SU-DHL-6 (cell line): ENCODE measurements around the gene C19orf25.

Experiments used
- CTCF ChIP-seq: fragments of 200-600 bp; sonication (generic); IDR thresholded peaks from one replicate; pipeline ENCODE4 v1.5.1; 2017; ENCODE audit warnings: antibody characterized with exemption, mild to moderate bottlenecking, low read length, moderate library complexity; ENCODE audit not compliant: insufficient read depth, poor library complexity, severe bottlenecking
- EZH2phosphoT487 ChIP-seq: fragments of 200-600 bp; sonication (generic), shearing (Covaris generic); conservative IDR thresholded peaks from 2 replicates; pipeline ENCODE4 v1.6.1; 2018; ENCODE audit warnings: mild to moderate bottlenecking, antibody characterized with exemption, low read length, moderate library complexity, mixed read lengths

- TF ChIP-seq CTCF (no peak), EZH2phosphoT487 (no peak)
Measured at GRCh38 chr19:1524972-1525325, 45.9 kb upstream of the C19orf25 start.
